NB4 (cell line): ENCODE data around the gene ZNF830.

Experiments used
- MYC ChIP-seq: IDR thresholded peaks from 2 replicates; pipeline ENCODE4 v1.6.1; 2011; ENCODE audit warnings: low read depth, low read length
- POLR2A ChIP-seq: IDR thresholded peaks from 2 replicates; pipeline ENCODE4 v1.6.1; 2011; ENCODE audit warnings: mild to moderate bottlenecking; ENCODE audit not compliant: insufficient read length; ENCODE audit errors: extremely low read depth
- TF ChIP-seq, protein P1 (sequence below): IDR thresholded peaks from one replicate; pipeline ENCODE4 v1.5.1; 2012; ENCODE audit warnings: low read depth, low read length
- TF ChIP-seq, protein P2 (sequence below): IDR thresholded peaks from 2 replicates; pipeline ENCODE4 v1.6.1; 2011; ENCODE audit warnings: low read depth, low read length

DNA sequence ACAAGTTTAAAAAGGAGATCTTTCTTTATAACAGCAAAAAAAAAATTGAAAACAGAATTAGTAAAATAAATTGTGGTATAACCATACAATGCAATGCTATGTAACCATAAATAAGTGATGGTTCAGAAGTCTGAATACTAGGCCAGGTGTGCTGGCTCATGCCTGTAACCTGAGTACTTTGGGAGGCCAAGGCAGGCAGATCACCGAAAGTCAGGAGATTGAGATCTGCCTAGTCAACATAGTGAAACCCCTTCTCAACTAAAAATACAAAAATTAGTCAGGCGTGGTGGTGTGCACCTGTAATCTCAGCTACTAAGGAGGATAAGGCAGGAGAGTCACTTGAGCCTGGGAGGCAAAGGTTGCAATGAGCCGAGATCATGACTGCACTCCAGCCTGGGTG is 34.7 kb upstream of the ZNF830 start:
- TF ChIP-seq POLR2A (no peak), MYC (no peak)
- TF ChIP-seq, protein P1, sequence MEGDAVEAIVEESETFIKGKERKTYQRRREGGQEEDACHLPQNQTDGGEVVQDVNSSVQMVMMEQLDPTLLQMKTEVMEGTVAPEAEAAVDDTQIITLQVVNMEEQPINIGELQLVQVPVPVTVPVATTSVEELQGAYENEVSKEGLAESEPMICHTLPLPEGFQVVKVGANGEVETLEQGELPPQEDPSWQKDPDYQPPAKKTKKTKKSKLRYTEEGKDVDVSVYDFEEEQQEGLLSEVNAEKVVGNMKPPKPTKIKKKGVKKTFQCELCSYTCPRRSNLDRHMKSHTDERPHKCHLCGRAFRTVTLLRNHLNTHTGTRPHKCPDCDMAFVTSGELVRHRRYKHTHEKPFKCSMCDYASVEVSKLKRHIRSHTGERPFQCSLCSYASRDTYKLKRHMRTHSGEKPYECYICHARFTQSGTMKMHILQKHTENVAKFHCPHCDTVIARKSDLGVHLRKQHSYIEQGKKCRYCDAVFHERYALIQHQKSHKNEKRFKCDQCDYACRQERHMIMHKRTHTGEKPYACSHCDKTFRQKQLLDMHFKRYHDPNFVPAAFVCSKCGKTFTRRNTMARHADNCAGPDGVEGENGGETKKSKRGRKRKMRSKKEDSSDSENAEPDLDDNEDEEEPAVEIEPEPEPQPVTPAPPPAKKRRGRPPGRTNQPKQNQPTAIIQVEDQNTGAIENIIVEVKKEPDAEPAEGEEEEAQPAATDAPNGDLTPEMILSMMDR = no peak
- TF ChIP-seq, protein P2, sequence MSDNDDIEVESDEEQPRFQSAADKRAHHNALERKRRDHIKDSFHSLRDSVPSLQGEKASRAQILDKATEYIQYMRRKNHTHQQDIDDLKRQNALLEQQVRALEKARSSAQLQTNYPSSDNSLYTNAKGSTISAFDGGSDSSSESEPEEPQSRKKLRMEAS = no peak
